ENCODE results near the gene SAPCD1.

The SAPCD1 gene

GRCh38 chr6:31762356-31762755 lies at the start of gene SAPCD1:
SAPCD1 (plus strand) TSS chr6:31762656; CDS start chr6:31763055, 399 bp downstream.
- no peak for DNase-seq

GRCh38 chr6:31713465-31713864 lies 49.0 kb upstream of the SAPCD1 start:
- DNase-seq: no peak

GRCh38 chr6:31713991-31714684 lies 48.3 kb upstream of the SAPCD1 start:
- DNase-seq: no peak

- DNase-seq: no peak
These were observed 47.2 kb upstream of the SAPCD1 start, which contains the start of gene LY6G6D for GRCh38 chr6:31715022-31715958. LY6G6D (plus strand) TSS chr6:31715348; CDS start chr6:31715356, 8 bp downstream.

GRCh38 chr6:31717499-31718222 lies 44.8 kb upstream of the SAPCD1 start:
- DNase-seq: no peak

- no peak for DNase-seq
These were observed 44.2 kb upstream of the SAPCD1 start for GRCh38 chr6:31718265-31718664.

GRCh38 chr6:31719001-31719400 lies 43.5 kb upstream of the SAPCD1 start:
- DNase-seq: no peak

GRCh38 chr6:31720196-31720770 lies 42.2 kb upstream of the SAPCD1 start:
- no peak for DNase-seq

GRCh38 chr6:31721351-31722020 lies 41.0 kb upstream of the SAPCD1 start, which contains the start of gene LY6G6C:
LY6G6C (minus strand) TSS chr6:31721746; CDS start chr6:31721679, 67 bp downstream.
- DNase-seq: no peak

- no peak for DNase-seq
These were observed 40.3 kb upstream of the SAPCD1 start for GRCh38 chr6:31722173-31722572.

GRCh38 chr6:31723245-31723979 lies 39.0 kb upstream of the SAPCD1 start, which contains the start of gene MPIG6B:
MPIG6B (plus strand) TSS chr6:31723373; CDS start chr6:31723384, 11 bp downstream.
- no peak for DNase-seq

GRCh38 chr6:31723980-31724691 lies 38.3 kb upstream of the SAPCD1 start:
- no peak for DNase-seq

GRCh38 chr6:31725502-31726350 lies 36.7 kb upstream of the SAPCD1 start:
- no peak for DNase-seq

GRCh38 chr6:31727034-31727716 lies 35.3 kb upstream of the SAPCD1 start:
- DNase-seq: no peak

GRCh38 chr6:31727717-31728671 lies 34.5 kb upstream of the SAPCD1 start:
- DNase-seq: no peak

- DNase-seq: no peak
These were observed 33.5 kb upstream of the SAPCD1 start, which contains the start of gene DDAH2 for GRCh38 chr6:31728767-31729514. DDAH2 (minus strand) TSS chr6:31729299; CDS start chr6:31729161, 138 bp downstream.

GRCh38 chr6:31729515-31729978 lies 32.9 kb upstream of the SAPCD1 start:
- peak; percentile 89 for DNase-seq
